Ascending aorta (tissue), 2 donors: Measurements from ENCODE around the gene SAPCD1. TPM values are rescaled to one million over a fixed set of nuclear protein-coding genes. Genes with fewer than 3 reads are reported as not detected.

ENCODE experiments used
- DNase-seq, 2 donors: peaks; one replicate each; pipeline ENCODE4 v3.0.0-alpha.2; 2019; ENCODE audit warnings: low spot score in 2 of 2
- H3K27ac ChIP-seq, 2 donors: fragments of 200-600 bp; sonication (generic); one replicate each; pipeline ENCODE4 v1.5.1; 2016 to 2017; ENCODE audit warnings: mild to moderate bottlenecking in 1 of 2
- H3K27me3 ChIP-seq: fragments of 200-600 bp; sonication (generic); one replicate; pipeline ENCODE4 v1.5.1; 2017
- H3K36me3 ChIP-seq, 2 donors: fragments of 200-600 bp; sonication (generic); one replicate each; pipeline ENCODE4 v1.5.1; 2016
- H3K4me1 ChIP-seq, 2 donors: fragments of 200-600 bp; sonication (generic); one replicate each; pipeline ENCODE4 v1.5.1; 2016 to 2017; ENCODE audit warnings: mild to moderate bottlenecking in 1 of 2
- H3K4me3 ChIP-seq, 2 donors: fragments of 200-600 bp; sonication (generic); one replicate each; pipeline ENCODE4 v1.5.1; 2016 to 2017; ENCODE audit warnings: mild to moderate bottlenecking in 1 of 2
- H3K9me3 ChIP-seq, 2 donors: fragments of 200-600 bp; sonication (generic); one replicate each; pipeline ENCODE4 v1.5.1; 2016
- CTCF ChIP-seq, 3 experiments: fragments of 200-600 bp in 2 of 3; fragments of 450-650 bp in 1 of 3; sonication (generic) in 2 of 3; IDR thresholded peaks; one replicate each; pipeline ENCODE4 v1.5.1; 2016 to 2019; ENCODE audit warnings: antibody characterized with exemption in 3 of 3, mild to moderate bottlenecking in 1 of 3, moderate library complexity in 1 of 3
- intact Hi-C: fragments of 100-400 bp; cut with DNase I; formaldehyde crosslinking; loops from one replicate; pipeline ENCODE4 v1.15.1; 2023
- total RNA-seq: library from RNA; depleted of rRNA; stranded (reverse); fragments of >200 nt; gene quantifications from one replicate; pipeline ENCODE4 v1.1.0, GENCODE V29; 2016

The SAPCD1 gene
- total RNA-seq, 1 donor from 2014 or later: not detected

GRCh38 chr6:31717499-31718222 is 44.8 kb upstream of the SAPCD1 start:
- intact Hi-C loops: no loop called here
- DNase-seq: no peak
- TF ChIP-seq CTCF (IDR thresholded peaks at IDR 0.05): no peak
- H3K27me3 ChIP-seq: no peaks in the 10 kb centered on the region
- H3K4me1 ChIP-seq: no peaks in the 10 kb centered on the region
- no peak overlapping the region for H3K4me3 ChIP-seq
- no peaks in the 10 kb centered on the region for H3K9me3 ChIP-seq
- no peak overlapping the region for H3K27ac ChIP-seq
- no peaks in the 10 kb centered on the region for H3K36me3 ChIP-seq

GRCh38 chr6:31718265-31718664 is 44.2 kb upstream of the SAPCD1 start:
- Histone ChIP-seq H3K27ac (no peak overlapping the region), H3K36me3 (no peaks in the 10 kb centered on the region), H3K9me3 (no peaks in the 10 kb centered on the region), H3K4me1 (no peaks in the 10 kb centered on the region), H3K4me3 (no peak overlapping the region), H3K27me3 (no peaks in the 10 kb centered on the region)
- DNase-seq: no peak
- no peak for TF ChIP-seq CTCF (IDR thresholded peaks at IDR 0.05)
- intact Hi-C loops: no loop called here

GRCh38 chr6:31719001-31719400 is 43.5 kb upstream of the SAPCD1 start:
- no peaks in the 10 kb centered on the region for H3K4me1 ChIP-seq
- TF ChIP-seq CTCF (IDR thresholded peaks at IDR 0.05): no peak
- intact Hi-C loops: no loop called here
- H3K9me3 ChIP-seq: no peaks in the 10 kb centered on the region
- H3K36me3 ChIP-seq: peaks cover 0 to 3% of the 10 kb centered on the region in 2 donors
- no peak overlapping the region for H3K4me3 ChIP-seq
- no peak for DNase-seq
- H3K27ac ChIP-seq: no peak overlapping the region
- H3K27me3 ChIP-seq: no peaks in the 10 kb centered on the region

- intact Hi-C loops: no loop called here
- no peak for DNase-seq
Observed at GRCh38 chr6:31720196-31720770, 42.2 kb upstream of the SAPCD1 start.

GRCh38 chr6:31721351-31722020 is 41.0 kb upstream of the SAPCD1 start, which contains the start of gene LY6G6C:
Gene LY6G6C, minus strand, starts transcription at chr6:31721746. Its CDS starts 67 bp downstream, at chr6:31721679.
- Histone ChIP-seq H3K36me3 (peaks cover 9 to 12% of the 10 kb centered on the region in 2 donors), H3K9me3 (no peaks in the 10 kb centered on the region), H3K4me3 (no peak within 1 kb of the TSS), H3K4me1 (no peaks in the 10 kb centered on the region), H3K27ac (no peak within 1 kb of the TSS), H3K27me3 (no peaks in the 10 kb centered on the region)
- no peak for DNase-seq
- intact Hi-C loops: no loop called here
- TF ChIP-seq CTCF (IDR thresholded peaks at IDR 0.05): no peak

More at GRCh38 chr6:31720196-31720770, 42.2 kb upstream of the SAPCD1 start:
- Histone ChIP-seq H3K4me3 (no peak overlapping the region), H3K9me3 (no peaks in the 10 kb centered on the region), H3K36me3 (peaks cover 0 to 5% of the 10 kb centered on the region in 2 donors), H3K27ac (no peak overlapping the region), H3K27me3 (no peaks in the 10 kb centered on the region), H3K4me1 (no peaks in the 10 kb centered on the region)
- no peak for TF ChIP-seq CTCF (IDR thresholded peaks at IDR 0.05)
